ENCODE data around the gene RASAL1. TPM values are rescaled to one million over a fixed set of nuclear protein-coding genes. Genes with fewer than 3 reads are reported as not detected.

RASAL1 gene
- total RNA-seq, 1 experiment from 2014 or later, result 85.9 TPM

DNA sequence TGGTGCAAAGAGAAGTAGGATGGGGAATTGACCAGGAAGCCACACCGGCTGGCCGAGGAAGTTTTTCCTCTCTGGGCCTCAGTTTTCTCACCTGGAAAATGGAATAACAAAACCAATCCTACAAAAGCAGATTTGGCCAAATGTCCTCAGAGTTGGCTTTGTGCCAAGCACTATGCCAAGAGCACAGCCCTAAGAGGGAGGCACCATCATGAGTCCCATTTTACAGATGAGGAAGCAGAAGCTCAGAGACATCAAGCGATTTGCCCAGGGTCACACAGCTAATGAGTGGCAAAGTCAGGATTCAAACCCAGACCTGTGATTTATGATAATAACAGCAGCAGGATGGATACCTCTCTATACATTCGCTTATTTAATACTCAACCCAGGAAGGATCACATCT, 27.3 kb downstream of the RASAL1 start:
- Mint-ChIP-seq H3K9me3 (ENCODE audit: low read depth, unreplicated experiment) (no peaks in the 10 kb centered on the region), H3K36me3 (ENCODE audit: insufficient read depth, unreplicated experiment) (peaks cover 80% of the 10 kb centered on the region), H3K27me3 (ENCODE audit: unreplicated experiment) (no peaks in the 10 kb centered on the region), H3K4me3 (ENCODE audit: low read depth, unreplicated experiment) (no peak overlapping the region), H3K27ac (ENCODE audit: unreplicated experiment) (no peak overlapping the region), H3K4me1 (ENCODE audit: low read depth, unreplicated experiment) (no peaks in the 10 kb centered on the region)
- no TSS peak for BruUV-seq (replicated peaks)
- no peak for DNase-seq
- CTCF ChIA-PET, result interaction anchor here (0.7 kb wide), 1 partner anchor 1786 kb away, joined by 3 read pairs; no protein-coding TSS in a partner anchor
- intact Hi-C loops (cut with micrococcal nuclease; ENCODE audit: unreplicated experiment), result no loop called here
- TF ChIP-seq, protein P1, sequence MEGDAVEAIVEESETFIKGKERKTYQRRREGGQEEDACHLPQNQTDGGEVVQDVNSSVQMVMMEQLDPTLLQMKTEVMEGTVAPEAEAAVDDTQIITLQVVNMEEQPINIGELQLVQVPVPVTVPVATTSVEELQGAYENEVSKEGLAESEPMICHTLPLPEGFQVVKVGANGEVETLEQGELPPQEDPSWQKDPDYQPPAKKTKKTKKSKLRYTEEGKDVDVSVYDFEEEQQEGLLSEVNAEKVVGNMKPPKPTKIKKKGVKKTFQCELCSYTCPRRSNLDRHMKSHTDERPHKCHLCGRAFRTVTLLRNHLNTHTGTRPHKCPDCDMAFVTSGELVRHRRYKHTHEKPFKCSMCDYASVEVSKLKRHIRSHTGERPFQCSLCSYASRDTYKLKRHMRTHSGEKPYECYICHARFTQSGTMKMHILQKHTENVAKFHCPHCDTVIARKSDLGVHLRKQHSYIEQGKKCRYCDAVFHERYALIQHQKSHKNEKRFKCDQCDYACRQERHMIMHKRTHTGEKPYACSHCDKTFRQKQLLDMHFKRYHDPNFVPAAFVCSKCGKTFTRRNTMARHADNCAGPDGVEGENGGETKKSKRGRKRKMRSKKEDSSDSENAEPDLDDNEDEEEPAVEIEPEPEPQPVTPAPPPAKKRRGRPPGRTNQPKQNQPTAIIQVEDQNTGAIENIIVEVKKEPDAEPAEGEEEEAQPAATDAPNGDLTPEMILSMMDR (IDR thresholded peaks at IDR 0.05; ENCODE audit: unreplicated experiment), result no peak

GRCh38 chr12:113106361-113106760, 29.2 kb downstream of the RASAL1 start:
- TF ChIP-seq, protein P1 (IDR thresholded peaks at IDR 0.05; ENCODE audit: unreplicated experiment), result no peak
- no peak overlapping the region for H3K27ac Mint-ChIP-seq (ENCODE audit: unreplicated experiment)
- intact Hi-C loops (cut with micrococcal nuclease; ENCODE audit: unreplicated experiment), result no loop called here
- DNase-seq, result no peak
- no peaks in the 10 kb centered on the region for H3K9me3 Mint-ChIP-seq (ENCODE audit: low read depth, unreplicated experiment)
- no peaks in the 10 kb centered on the region for H3K4me1 Mint-ChIP-seq (ENCODE audit: low read depth, unreplicated experiment)
- H3K36me3 Mint-ChIP-seq (ENCODE audit: insufficient read depth, unreplicated experiment), result peaks cover 69% of the 10 kb centered on the region
- no peaks in the 10 kb centered on the region for H3K27me3 Mint-ChIP-seq (ENCODE audit: unreplicated experiment)
- H3K4me3 Mint-ChIP-seq (ENCODE audit: low read depth, unreplicated experiment), result no peak overlapping the region
- CTCF ChIA-PET, result interaction anchor here (1.2 kb wide), 1 partner anchor 60 kb away, joined by 3 read pairs; no protein-coding TSS in a partner anchor
- no TSS peak for BruUV-seq (replicated peaks)

GRCh38 chr12:113105606-113106271, 29.8 kb downstream of the RASAL1 start:
- CTCF ChIA-PET, result no interaction called here
- no TSS peak for BruUV-seq (replicated peaks)
- H3K27ac Mint-ChIP-seq (ENCODE audit: unreplicated experiment), result no peak overlapping the region
- intact Hi-C loops (cut with micrococcal nuclease; ENCODE audit: unreplicated experiment), result no loop called here
- TF ChIP-seq, protein P1 (IDR thresholded peaks at IDR 0.05; ENCODE audit: unreplicated experiment), result no peak
- H3K9me3 Mint-ChIP-seq (ENCODE audit: low read depth, unreplicated experiment), result no peaks in the 10 kb centered on the region
- H3K4me3 Mint-ChIP-seq (ENCODE audit: low read depth, unreplicated experiment), result no peak overlapping the region
- DNase-seq, result no peak
- H3K27me3 Mint-ChIP-seq (ENCODE audit: unreplicated experiment), result no peaks in the 10 kb centered on the region
- no peaks in the 10 kb centered on the region for H3K4me1 Mint-ChIP-seq (ENCODE audit: low read depth, unreplicated experiment)
- peaks cover 73% of the 10 kb centered on the region for H3K36me3 Mint-ChIP-seq (ENCODE audit: insufficient read depth, unreplicated experiment)

- no peak overlapping the region for H3K27ac Mint-ChIP-seq (ENCODE audit: unreplicated experiment)
- H3K27me3 Mint-ChIP-seq (ENCODE audit: unreplicated experiment), result no peaks in the 10 kb centered on the region
- intact Hi-C loops (cut with micrococcal nuclease; ENCODE audit: unreplicated experiment), result no loop called here
- peaks cover 74% of the 10 kb centered on the region for H3K36me3 Mint-ChIP-seq (ENCODE audit: insufficient read depth, unreplicated experiment)
- TF ChIP-seq, protein P1 (IDR thresholded peaks at IDR 0.05; ENCODE audit: unreplicated experiment), result no peak
- no peaks in the 10 kb centered on the region for H3K9me3 Mint-ChIP-seq (ENCODE audit: low read depth, unreplicated experiment)
- no peak overlapping the region for H3K4me3 Mint-ChIP-seq (ENCODE audit: low read depth, unreplicated experiment)
- CTCF ChIA-PET, result no interaction called here
- BruUV-seq (replicated peaks), result no TSS peak
- no peak for DNase-seq
- no peaks in the 10 kb centered on the region for H3K4me1 Mint-ChIP-seq (ENCODE audit: low read depth, unreplicated experiment)
Observed at GRCh38 chr12:113104953-113105510, 30.5 kb downstream of the RASAL1 start.
